H1 (cell line): ENCODE results near the gene SKIDA1. TPM values are rescaled to one million over a fixed set of nuclear protein-coding genes. Genes with fewer than 3 reads are reported as not detected.

ENCODE experiments used
- ATF2 ChIP-seq: IDR thresholded peaks from 2 replicates; pipeline ENCODE4 v1.6.1; 2012; ENCODE audit warnings: low read length, inconsistent platforms
- E2F6 ChIP-seq: IDR thresholded peaks from 2 replicates; pipeline ENCODE4 v1.6.1; 2012; ENCODE audit warnings: inconsistent platforms
- TBP ChIP-seq: IDR thresholded peaks from 2 replicates; pipeline ENCODE4 v1.6.1; 2011; ENCODE audit warnings: low read depth, low read length, improper control_type of control experiment
- TCF12 ChIP-seq: IDR thresholded peaks from 2 replicates; pipeline ENCODE4 v1.6.1; 2011; ENCODE audit warnings: low read depth, mild to moderate bottlenecking, low read length
- YY1 ChIP-seq: IDR thresholded peaks from 2 replicates; pipeline ENCODE4 v1.6.1; 2011; ENCODE audit warnings: low read depth, mild to moderate bottlenecking, low read length
- polyA plus RNA-seq, 7 experiments: library from polyadenylated mRNA; depleted of rRNA in 3 of 7; stranded (reverse) in 5 of 7; unstranded in 2 of 7; fragments of >200 nt in 5 of 7; fragments of 200-250 nt in 2 of 7; gene quantifications; 1 replicate in 5 of 7; 2 replicates in 1 of 7; 4 replicates in 1 of 7; pipeline versions ENCODE4 v1.2.1 to v1.2.3, GENCODE V29; 2011 to 2013; ENCODE audit warnings: missing spikeins in 2 of 7, mixed read lengths in 2 of 7
- total RNA-seq: library from RNA; stranded (reverse); fragmentation: NEBNext Ultra II Directional; extraction: Animal tissue kit (Norgen Biotek cat#: 25700); gene quantifications from 2 replicates; pipeline ENCODE4 v1.2.1, GENCODE V29; 2021

SKIDA1 gene
- total and polyA plus RNA-seq, 2 of the 8 experiments (the other 6 are each of a cell fraction or from before 2014, with no cell fraction given): 1.5 to 8.0 TPM

- TF ChIP-seq TCF12 (no peak), YY1 (no peak; the same call in 1 of the 2 replicates), E2F6 (no peak), ATF2 (no peak), TBP (peak; percentile 63; the same call in 1 of the 2 replicates)
- TF ChIP-seq, all 59 proteins: peak for 12
Measured at GRCh38 chr10:21510241-21511094, 15.0 kb downstream of the SKIDA1 start (continued).
